Activated T-cell treated with anti-CD3 and anti-CD28 coated beads, Interleukin-2, amount 50 U/mL, for 24 hours (primary cell): Measurements from ENCODE around the gene WDR83.
"Not testable (repeated sequence)": the region's sequence is repeated elsewhere in the genome, so short reads cannot be mapped to it uniquely, and the experiment has no call there.

Experiments used
- DNase-seq: peaks from one replicate; pipeline ENCODE4 v3.0.0-alpha.2; 2020
- H3K27ac Mint-ChIP-seq: 2 replicates; pipeline ENCODE4 v1.8.0; 2020; ENCODE audit warnings: mild to moderate bottlenecking, mixed read lengths
- H3K27me3 Mint-ChIP-seq: 2 replicates; pipeline ENCODE4 v1.8.0; 2020; ENCODE audit warnings: mixed read lengths
- H3K36me3 Mint-ChIP-seq: 2 replicates; pipeline ENCODE4 v1.8.0; 2020; ENCODE audit warnings: low read depth, mixed read lengths
- H3K4me1 Mint-ChIP-seq: 2 replicates; pipeline ENCODE4 v1.8.0; 2020; ENCODE audit warnings: low read depth, mixed read lengths
- H3K4me3 Mint-ChIP-seq: 2 replicates; pipeline ENCODE4 v1.8.0; 2020; ENCODE audit warnings: mild to moderate bottlenecking, moderate library complexity, mixed read lengths
- H3K9me3 Mint-ChIP-seq: 2 replicates; pipeline ENCODE4 v1.8.0; 2020; ENCODE audit warnings: mixed read lengths

The WDR83 gene, protein sequence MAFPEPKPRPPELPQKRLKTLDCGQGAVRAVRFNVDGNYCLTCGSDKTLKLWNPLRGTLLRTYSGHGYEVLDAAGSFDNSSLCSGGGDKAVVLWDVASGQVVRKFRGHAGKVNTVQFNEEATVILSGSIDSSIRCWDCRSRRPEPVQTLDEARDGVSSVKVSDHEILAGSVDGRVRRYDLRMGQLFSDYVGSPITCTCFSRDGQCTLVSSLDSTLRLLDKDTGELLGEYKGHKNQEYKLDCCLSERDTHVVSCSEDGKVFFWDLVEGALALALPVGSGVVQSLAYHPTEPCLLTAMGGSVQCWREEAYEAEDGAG

GRCh38 chr19:12666265-12667048 lies at the start of gene WDR83, which contains the start of gene MAN2B1:
Gene WDR83 (plus strand): TSS chr19:12666807. CDS start chr19:12669791, 2,984 bp downstream.
Gene MAN2B1 (minus strand): TSS chr19:12666742. CDS start chr19:12666701, 41 bp downstream.
- Mint-ChIP-seq H3K9me3 (no peaks in the 10 kb centered on the region), H3K4me1 (peaks cover 52% of the 10 kb centered on the region), H3K27ac (peak within 1 kb of the TSS; percentile 100), H3K27me3 (no peaks in the 10 kb centered on the region), H3K4me3 (peak within 1 kb of the TSS; percentile 95), H3K36me3 (peaks cover 87% of the 10 kb centered on the region)
- peak; percentile 90 for DNase-seq

DNA sequence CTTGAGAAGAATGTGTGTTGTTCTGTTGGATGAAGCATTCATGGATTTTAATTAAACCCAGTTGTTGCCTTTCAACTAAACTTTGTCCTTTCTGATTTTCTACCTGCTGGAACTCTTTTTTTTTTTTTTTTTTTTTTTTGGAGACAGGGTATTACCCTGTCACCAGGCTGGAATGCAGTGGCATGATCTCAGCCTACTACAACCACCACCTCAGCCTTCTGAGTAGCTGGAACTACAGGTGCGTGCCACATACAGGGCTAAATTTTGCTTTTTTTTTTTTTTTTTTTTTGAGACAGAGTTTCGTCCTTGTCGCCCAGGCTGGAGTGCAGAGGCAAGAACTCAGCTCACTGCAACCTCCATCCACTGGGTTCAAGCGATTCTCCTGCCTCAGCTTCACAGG lies 49.0 kb upstream of the WDR83 start:
- Mint-ChIP-seq H3K27me3 (no peaks in the 10 kb centered on the region), H3K9me3 (no peaks in the 10 kb centered on the region), H3K36me3 (peaks cover 62% of the 10 kb centered on the region), H3K4me3 (no peak overlapping the region), H3K4me1 (peaks cover 59% of the 10 kb centered on the region), H3K27ac (no peak overlapping the region)
- DNase-seq: no peak

DNA sequence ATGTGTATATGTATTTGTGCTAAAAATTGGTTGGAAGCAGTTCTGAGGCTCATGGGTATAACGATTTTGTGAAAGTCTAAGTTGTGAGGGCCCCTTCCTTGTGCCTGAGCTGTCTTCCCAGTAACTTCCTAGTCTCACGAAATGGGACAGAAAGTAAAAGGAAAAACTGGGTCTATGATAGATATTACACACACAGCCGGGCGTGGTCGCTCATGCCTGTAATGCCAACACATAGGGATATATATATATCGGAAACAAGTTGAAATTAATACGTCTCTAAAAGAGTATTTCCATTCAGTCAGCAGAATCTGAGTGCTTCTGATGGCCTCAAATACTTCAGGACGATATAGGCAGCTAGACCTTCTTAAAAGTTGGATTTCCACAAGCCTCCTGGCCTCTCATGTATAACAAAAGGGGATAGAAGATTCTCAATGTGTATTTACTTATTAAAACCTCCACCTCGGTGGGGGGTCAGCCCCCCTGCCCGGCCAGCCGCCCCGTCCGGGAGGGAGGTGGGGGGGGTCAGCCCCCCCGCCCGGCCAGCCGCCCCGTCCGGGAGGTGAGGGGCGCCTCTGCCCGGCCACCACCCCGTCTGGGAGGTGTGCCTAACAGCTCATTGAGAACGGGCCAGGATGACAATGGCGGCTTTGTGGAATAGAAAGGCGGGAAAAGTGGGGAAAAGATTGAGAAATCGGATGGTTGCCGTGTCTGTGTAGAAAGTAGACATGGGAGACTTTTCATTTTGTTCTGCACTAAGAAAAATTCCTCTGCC lies 45.2 kb upstream of the WDR83 start:
- DNase-seq, H3K27me3 Mint-ChIP-seq, H3K4me3 Mint-ChIP-seq, H3K27ac Mint-ChIP-seq, H3K9me3 Mint-ChIP-seq: not testable (repeated sequence)
- H3K36me3 Mint-ChIP-seq: peaks cover 59% of the 10 kb centered on the region
- H3K4me1 Mint-ChIP-seq: peaks cover 34% of the 10 kb centered on the region

DNA sequence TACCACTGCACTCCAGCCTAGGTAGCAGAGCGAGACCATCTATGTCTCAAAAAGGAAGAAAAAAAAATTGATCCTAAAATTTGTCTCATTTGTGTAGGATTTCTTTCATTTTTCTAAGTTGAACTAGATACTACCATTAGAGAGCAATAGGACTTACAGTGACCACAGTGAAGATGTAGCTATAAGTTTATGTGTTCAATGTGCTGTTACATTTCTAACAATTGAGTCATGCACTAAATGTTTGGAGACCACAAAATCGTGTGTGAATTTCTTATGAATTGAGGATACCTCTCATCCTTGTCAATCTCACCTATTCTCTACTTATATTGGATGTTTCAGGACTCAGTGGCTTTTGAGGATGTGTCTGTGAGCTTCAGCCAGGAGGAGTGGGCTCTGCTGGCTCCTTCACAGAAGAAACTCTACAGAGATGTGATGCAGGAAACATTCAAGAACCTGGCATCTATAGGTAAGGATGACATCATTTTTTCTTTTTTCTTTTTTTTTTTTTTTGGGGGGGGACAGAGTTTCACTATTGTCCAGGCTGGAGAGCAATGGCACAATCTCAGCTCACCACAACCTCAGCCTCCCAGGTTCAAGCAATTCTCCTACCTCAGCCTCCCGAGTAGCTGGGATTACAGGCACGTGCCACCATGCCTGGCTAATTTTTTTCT lies 43.1 kb upstream of the WDR83 start:
- peaks cover 8% of the 10 kb centered on the region for H3K9me3 Mint-ChIP-seq

DNA sequence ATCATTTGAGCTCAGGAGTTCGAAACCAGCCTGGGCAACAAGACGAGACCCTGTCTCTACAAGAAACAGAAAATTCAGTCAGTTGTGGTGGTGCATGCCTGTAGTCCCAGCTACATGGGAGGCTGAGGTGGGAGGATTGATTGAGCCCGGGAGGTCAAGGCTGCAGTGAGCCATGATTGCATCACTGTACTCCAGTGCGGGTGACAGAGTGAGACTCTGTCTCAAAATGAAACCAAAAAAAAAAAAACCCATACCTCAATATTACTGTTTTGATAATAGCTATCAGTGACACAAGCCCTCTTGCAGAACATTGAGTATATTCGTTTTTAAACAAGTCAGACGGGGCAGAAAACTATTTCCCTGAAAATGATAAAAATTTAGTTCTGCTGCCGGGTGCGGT lies 39.6 kb upstream of the WDR83 start:
- DNase-seq: no peak
- Mint-ChIP-seq H3K4me3 (no peak overlapping the region), H3K27me3 (no peaks in the 10 kb centered on the region), H3K36me3 (peaks cover 83% of the 10 kb centered on the region), H3K27ac (no peak overlapping the region), H3K4me1 (peaks cover 21% of the 10 kb centered on the region), H3K9me3 (peaks cover 14% of the 10 kb centered on the region)

More for the DNA sequence above, 43.1 kb upstream of the WDR83 start:
- Mint-ChIP-seq H3K4me1 (peaks cover 23% of the 10 kb centered on the region), H3K27ac (no peak overlapping the region), H3K36me3 (peaks cover 68% of the 10 kb centered on the region), H3K4me3 (no peak overlapping the region), H3K27me3 (no peaks in the 10 kb centered on the region)
- no peak for DNase-seq

GRCh38 chr19:12628040-12629022 lies 38.3 kb upstream of the WDR83 start:
- H3K4me3 Mint-ChIP-seq: no peak overlapping the region

GRCh38 chr19:12629215-12629614 lies 37.4 kb upstream of the WDR83 start:
- no peaks in the 10 kb centered on the region for H3K27me3 Mint-ChIP-seq
- DNase-seq: no peak
- H3K27ac Mint-ChIP-seq: no peak overlapping the region
- H3K36me3 Mint-ChIP-seq: peaks cover 89% of the 10 kb centered on the region
- H3K4me3 Mint-ChIP-seq: no peak overlapping the region
- H3K4me1 Mint-ChIP-seq: peaks cover 15% of the 10 kb centered on the region
- H3K9me3 Mint-ChIP-seq: peaks cover 14% of the 10 kb centered on the region

More at GRCh38 chr19:12628040-12629022, 38.3 kb upstream of the WDR83 start:
- Mint-ChIP-seq H3K4me1 (peaks cover 17% of the 10 kb centered on the region), H3K9me3 (peaks cover 14% of the 10 kb centered on the region), H3K27me3 (no peaks in the 10 kb centered on the region), H3K36me3 (peaks cover 88% of the 10 kb centered on the region), H3K27ac (peak overlapping the region; percentile 33)
- DNase-seq: no peak

GRCh38 chr19:12636631-12637030 lies 30.0 kb upstream of the WDR83 start:
- no peaks in the 10 kb centered on the region for H3K9me3 Mint-ChIP-seq
- peaks cover 27% of the 10 kb centered on the region for H3K4me1 Mint-ChIP-seq
- DNase-seq: no peak
- H3K36me3 Mint-ChIP-seq: peaks cover 34% of the 10 kb centered on the region
- H3K27ac Mint-ChIP-seq: no peak overlapping the region
- H3K27me3 Mint-ChIP-seq: no peaks in the 10 kb centered on the region
- no peak overlapping the region for H3K4me3 Mint-ChIP-seq

DNA sequence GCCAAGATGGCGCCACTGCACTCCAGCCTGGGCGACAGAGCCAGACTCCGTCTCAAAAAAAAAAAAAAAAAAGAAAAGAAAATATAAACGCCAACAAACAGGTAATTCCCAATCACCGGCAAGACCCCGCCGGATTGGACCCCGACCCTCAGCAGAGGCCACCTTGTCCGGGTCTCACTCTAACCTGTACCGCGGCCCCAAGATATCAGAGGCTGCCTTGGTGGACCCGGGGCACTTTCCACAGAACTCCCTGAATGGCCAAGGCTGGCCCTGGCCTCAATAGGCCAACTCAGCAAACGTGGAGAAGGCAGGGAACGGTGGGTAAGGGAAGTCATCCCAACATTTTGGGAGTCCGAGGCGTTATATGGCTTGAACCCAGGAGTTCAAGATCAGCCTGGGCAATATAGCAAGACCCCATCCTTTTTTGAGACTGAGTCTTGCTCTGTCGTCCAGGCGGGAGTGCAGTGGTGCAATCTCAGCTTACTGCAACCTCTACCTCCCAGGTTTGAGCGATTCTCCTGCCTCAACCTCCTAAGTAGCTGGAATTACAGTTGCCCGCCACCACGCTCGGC lies 27.9 kb upstream of the WDR83 start:
- no peak overlapping the region for H3K4me3 Mint-ChIP-seq
- peaks cover 29% of the 10 kb centered on the region for H3K36me3 Mint-ChIP-seq
- H3K27me3 Mint-ChIP-seq: no peaks in the 10 kb centered on the region
- peaks cover 27% of the 10 kb centered on the region for H3K4me1 Mint-ChIP-seq
- no peak for DNase-seq
- no peaks in the 10 kb centered on the region for H3K9me3 Mint-ChIP-seq
- H3K27ac Mint-ChIP-seq: no peak overlapping the region

DNA sequence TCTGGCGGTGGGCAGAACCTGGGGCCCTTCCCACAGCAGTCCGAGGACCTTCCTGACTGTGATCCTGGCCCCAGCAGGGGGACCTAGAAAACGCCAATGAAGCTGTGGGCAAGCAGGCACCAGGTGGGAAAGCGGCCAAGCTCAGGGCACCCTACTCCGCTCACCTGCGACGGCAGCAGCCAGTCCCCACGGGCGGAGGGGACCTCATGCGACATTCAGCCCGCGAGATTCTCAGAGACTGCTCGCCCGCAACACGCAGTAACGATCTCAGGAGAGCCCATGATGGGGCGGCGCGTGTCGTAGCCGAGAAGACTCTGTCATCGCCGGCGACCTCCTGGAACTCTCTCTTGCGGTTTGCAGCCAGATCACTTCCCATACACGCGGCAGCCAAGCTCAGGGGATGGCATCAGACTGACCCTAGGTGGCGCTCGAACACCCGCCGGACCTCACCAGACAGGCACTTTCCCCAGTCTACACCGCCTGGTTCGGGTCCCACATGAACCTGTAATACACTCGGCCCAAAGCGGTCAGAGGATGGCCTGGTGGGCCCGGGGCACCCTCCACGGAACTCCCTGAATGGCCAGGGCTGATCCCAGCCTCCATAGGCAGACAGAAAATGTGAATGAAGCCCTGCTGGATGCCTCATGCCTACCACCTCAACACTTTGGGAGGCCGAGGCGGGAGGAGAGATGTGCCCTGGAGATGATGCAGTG lies 26.6 kb upstream of the WDR83 start:
- peak; percentile 91 for DNase-seq
- no peaks in the 10 kb centered on the region for H3K9me3 Mint-ChIP-seq
- H3K27ac Mint-ChIP-seq: peak overlapping the region; percentile 84
- peaks cover 33% of the 10 kb centered on the region for H3K36me3 Mint-ChIP-seq
- H3K4me1 Mint-ChIP-seq: peaks cover 22% of the 10 kb centered on the region
- peak overlapping the region; percentile 73 for H3K4me3 Mint-ChIP-seq
- H3K27me3 Mint-ChIP-seq: no peaks in the 10 kb centered on the region

DNA sequence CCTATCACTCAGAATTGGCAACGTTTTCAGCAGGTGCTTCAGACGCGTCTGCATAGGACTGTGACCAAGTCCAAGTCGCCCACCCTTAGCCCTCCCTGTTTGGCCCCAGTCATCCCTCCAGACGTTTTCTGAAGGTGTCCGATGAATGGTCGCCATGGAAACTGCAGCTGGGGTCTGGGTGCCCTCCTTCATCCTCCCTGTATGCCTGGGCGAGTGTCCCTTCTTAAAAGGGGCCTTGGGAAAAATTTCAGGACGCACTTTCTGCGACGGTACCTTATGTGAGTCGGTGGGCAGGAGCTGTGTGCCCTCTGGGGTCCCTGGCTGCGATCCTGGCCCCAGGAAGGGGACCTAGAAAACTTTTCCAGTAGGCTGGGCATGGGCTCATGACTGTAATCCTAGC lies 25.2 kb upstream of the WDR83 start:
- Mint-ChIP-seq H3K27me3 (no peaks in the 10 kb centered on the region), H3K36me3 (peaks cover 38% of the 10 kb centered on the region), H3K9me3 (no peaks in the 10 kb centered on the region), H3K27ac (no peak overlapping the region), H3K4me1 (peaks cover 17% of the 10 kb centered on the region), H3K4me3 (no peak overlapping the region)
- DNase-seq: no peak

- no peak overlapping the region for H3K27ac Mint-ChIP-seq
Observed at GRCh38 chr19:12642506-12642905, 24.1 kb upstream of the WDR83 start.

More at GRCh38 chr19:12642506-12642905, 24.1 kb upstream of the WDR83 start:
- no peaks in the 10 kb centered on the region for H3K27me3 Mint-ChIP-seq
- peaks cover 10% of the 10 kb centered on the region for H3K4me1 Mint-ChIP-seq
- DNase-seq: no peak
- no peak overlapping the region for H3K4me3 Mint-ChIP-seq
- peaks cover 45% of the 10 kb centered on the region for H3K36me3 Mint-ChIP-seq
- no peaks in the 10 kb centered on the region for H3K9me3 Mint-ChIP-seq
